Kidney glomerular epithelial cell (primary cell): ENCODE measurements around the gene IL11.

Source experiments
- DNase-seq: peaks from one replicate; lab custom pipeline; 2025; lab: John Stamatoyannopoulos, UW

IL11 gene

GRCh38 chr19:55324662-55325061 lies 45.6 kb downstream of the IL11 start:
- no peak for DNase-seq

- DNase-seq: no peak
Measured at GRCh38 chr19:55322204-55322885, 47.9 kb downstream of the IL11 start.

GRCh38 chr19:55321466-55322137 lies 48.7 kb downstream of the IL11 start:
- no peak for DNase-seq

- no peak for DNase-seq
Measured at GRCh38 chr19:55320844-55321419, 49.3 kb downstream of the IL11 start.

- no peak for DNase-seq
Measured at GRCh38 chr19:55319785-55320184, 50.5 kb downstream of the IL11 start.

GRCh38 chr19:55316646-55317045 lies 53.6 kb downstream of the IL11 start:
- no peak for DNase-seq

- no peak for DNase-seq
Measured at GRCh38 chr19:55315956-55316525, 54.2 kb downstream of the IL11 start.

- DNase-seq: no peak
Measured at GRCh38 chr19:55314396-55314795, 55.9 kb downstream of the IL11 start.
